GM23338 (cell line): Measurements from ENCODE around the gene DIAPH3. TPM values are rescaled to one million over a fixed set of nuclear protein-coding genes. Genes with fewer than 3 reads are reported as not detected.
A peak's percentile ranks its signal among the peaks of the same experiment; 100 is the strongest.

Experiments
- ATAC-seq: fragments of 200-7000 bp; cut with Tn5 transposase; 3 replicates; pipeline ENCODE4 v1.9.1; 2020
- DNase-seq: peaks from one replicate; pipeline ENCODE4 v3.0.0-alpha.2; 2015; ENCODE audit warnings: low spot score
- H2AFZ ChIP-seq: fragments of 200-600 bp; sonication (generic); 2 replicates; pipeline ENCODE4 v1.8.0; 2016; ENCODE audit warnings: antibody characterized with exemption, mild to moderate bottlenecking, moderate library complexity
- H3F3A ChIP-seq: fragments of 200-600 bp; sonication (generic); replicated peaks from 2 replicates; pipeline ENCODE4 v1.8.0; 2017; ENCODE audit warnings: antibody characterized with exemption, mixed run types, low read depth
- H3K27ac ChIP-seq: fragments of 200-600 bp; sonication (generic); 2 replicates; pipeline ENCODE4 v1.6.1; 2016; ENCODE audit warnings: low read depth
- H3K27me3 ChIP-seq: fragments of 200-600 bp; sonication (generic); 2 replicates; pipeline ENCODE4 v1.8.0; 2016; ENCODE audit warnings: mild to moderate bottlenecking, mixed run types, moderate library complexity; ENCODE audit not compliant: insufficient read depth
- H3K36me3 ChIP-seq: fragments of 200-600 bp; sonication (generic); 2 replicates; pipeline ENCODE4 v1.8.0; 2016; ENCODE audit warnings: mild to moderate bottlenecking; ENCODE audit not compliant: insufficient read depth
- H3K4me1 ChIP-seq: fragments of 200-600 bp; sonication (generic); 2 replicates; pipeline ENCODE4 v1.8.0; 2016; ENCODE audit warnings: mild to moderate bottlenecking, moderate library complexity; ENCODE audit not compliant: insufficient read depth
- H3K4me2 ChIP-seq: fragments of 200-600 bp; sonication (generic); 2 replicates; pipeline ENCODE4 v1.7.1; 2017; ENCODE audit warnings: mixed run types
- H3K4me3 ChIP-seq: fragments of 200-600 bp; sonication (generic); 2 replicates; pipeline ENCODE4 v1.6.1; 2016; ENCODE audit warnings: mixed run types
- H3K79me2 ChIP-seq: fragments of 200-600 bp; sonication (generic); replicated peaks from 2 replicates; pipeline ENCODE4 v1.8.0; 2017; ENCODE audit warnings: mild to moderate bottlenecking; ENCODE audit not compliant: insufficient read depth
- H3K9me2 ChIP-seq: fragments of 200-600 bp; sonication (generic); 2 replicates; pipeline ENCODE4 v1.8.0; 2017; ENCODE audit not compliant: insufficient read depth
- H4K20me1 ChIP-seq: fragments of 200-600 bp; sonication (generic); replicated peaks from 2 replicates; pipeline ENCODE4 v1.8.0; 2017; ENCODE audit warnings: mild to moderate bottlenecking; ENCODE audit not compliant: insufficient read depth
- H3K27ac Mint-ChIP-seq: 2 replicates; pipeline ENCODE4 v1.8.0; 2020; ENCODE audit warnings: inconsistent platforms, mild to moderate bottlenecking, moderate library complexity, mixed read lengths
- H3K27me3 Mint-ChIP-seq: 3 replicates; pipeline ENCODE4 v1.8.0; 2022; ENCODE audit warnings: low read depth, mild to moderate bottlenecking, moderate library complexity, mixed read lengths, inconsistent platforms; ENCODE audit not compliant: insufficient read depth, poor library complexity
- H3K36me3 Mint-ChIP-seq: 3 replicates; pipeline ENCODE4 v1.8.0; 2021; ENCODE audit warnings: low read depth, mild to moderate bottlenecking, inconsistent platforms, moderate library complexity, mixed read lengths
- H3K4me1 Mint-ChIP-seq: 3 replicates; pipeline ENCODE4 v1.8.0; 2020; ENCODE audit warnings: mild to moderate bottlenecking, inconsistent platforms, mixed read lengths
- H3K4me3 Mint-ChIP-seq: 3 replicates; pipeline ENCODE4 v1.8.0; 2021; ENCODE audit warnings: moderate library complexity, mild to moderate bottlenecking, inconsistent platforms, mixed read lengths
- H3K9me3 Mint-ChIP-seq: 3 replicates; pipeline ENCODE4 v1.8.0; 2020; ENCODE audit warnings: moderate library complexity, mild to moderate bottlenecking, inconsistent platforms, mixed read lengths
- CREB1 ChIP-seq: fragments of 250-450 bp; sonication (Bioruptor Pico); IDR thresholded peaks from 2 replicates; pipeline ENCODE4 v1.5.0; 2020; ENCODE audit warnings: low read depth, mild to moderate bottlenecking, moderate library complexity
- CTCF ChIP-seq, 2 experiments: fragments of 200-600 bp in 1 of 2; sonication (generic) in 1 of 2; conservative IDR thresholded peaks; 2 replicates each; pipeline versions ENCODE4 v1.5.1 to v1.6.1; 2016 to 2017; ENCODE audit warnings: antibody characterized with exemption in 2 of 2, low read depth in 2 of 2, mild to moderate bottlenecking in 2 of 2, moderate library complexity in 1 of 2
- ETS1 ChIP-seq: IDR thresholded peaks from 2 replicates; pipeline ENCODE4 v1.6.1; 2016; ENCODE audit warnings: antibody characterized with exemption
- EZH2 ChIP-seq: fragments of 200-600 bp; sonication (generic); IDR thresholded peaks from one replicate; pipeline ENCODE4 v1.8.0; 2017; ENCODE audit warnings: antibody characterized with exemption, mild to moderate bottlenecking, low read depth; ENCODE audit not compliant: unreplicated experiment
- JUNB ChIP-seq: IDR thresholded peaks from one replicate; pipeline ENCODE4 v1.6.1; 2016; ENCODE audit warnings: antibody characterized with exemption; ENCODE audit not compliant: unreplicated experiment
- POLR2AphosphoS5 ChIP-seq: IDR thresholded peaks from 2 replicates; pipeline ENCODE4 v1.6.1; 2016; ENCODE audit warnings: antibody characterized with exemption, low read depth
- STAT1 ChIP-seq: IDR thresholded peaks from one replicate; pipeline ENCODE4 v1.6.1; 2016; ENCODE audit warnings: antibody characterized with exemption; ENCODE audit not compliant: unreplicated experiment
- ZNF114 ChIP-seq: fragments of 250-450 bp; sonication (Bioruptor Pico); IDR thresholded peaks from 2 replicates; pipeline ENCODE4 v1.5.0; 2020; ENCODE audit warnings: mild to moderate bottlenecking, moderate library complexity
- ZNF331 ChIP-seq: fragments of 250-450 bp; sonication (Bioruptor Pico); IDR thresholded peaks from 2 replicates; pipeline ENCODE4 v1.5.0; 2020; ENCODE audit warnings: low read depth, mild to moderate bottlenecking, moderate library complexity
- ZNF462 ChIP-seq: fragments of 250-450 bp; sonication (Bioruptor Pico); IDR thresholded peaks from 2 replicates; pipeline ENCODE4 v1.5.0; 2020; ENCODE audit warnings: mild to moderate bottlenecking, moderate library complexity
- polyA plus RNA-seq: library from polyadenylated mRNA; unstranded; fragments of >200 nt; fragmentation: Nextera tagmentation; extraction: Ambion mirVana; gene quantifications from 2 replicates; pipeline ENCODE4 v1.2.1, GENCODE V29; 2016
- total RNA-seq: library from RNA; depleted of rRNA; stranded (reverse); fragments of >200 nt; shearing (Covaris generic); gene quantifications from 2 replicates; pipeline ENCODE4 v1.2.3, GENCODE V29; 2014

DIAPH3 gene
- total and polyA plus RNA-seq, 2 experiments from 2014 or later, result 23.4 to 30.2 TPM

GRCh38 chr13:60020288-60020687 lies 143.4 kb downstream of the DIAPH3 start (continued):
- TF ChIP-seq CTCF (conservative IDR thresholded peaks at IDR 0.05; ENCODE audit: low read depth in 2 of 2), result no peak
- no peak for TF ChIP-seq ZNF331 (CRISPR knock-in tag)
- TF ChIP-seq ZNF114 (CRISPR knock-in tag), result no peak
- TF ChIP-seq EZH2, result no peak

GRCh38 chr13:60019119-60019993 lies 144.4 kb downstream of the DIAPH3 start:
- H3K27ac Mint-ChIP-seq, result no peak overlapping the region
- Histone ChIP-seq H3K79me2 (0 out of 2 replicates have a peak, but pooled peaks cover 6% of the 10 kb centered on the region), H3K27ac (no peak overlapping the region), H3K4me2 (no peak overlapping the region), H3K4me3 (no peak overlapping the region), H3K4me1 (no peaks in the 10 kb centered on the region), H3K36me3 (no peaks in the 10 kb centered on the region), H3K9me2 (no peaks in the 10 kb centered on the region), H3K27me3 (no peaks in the 10 kb centered on the region), H2AFZ (no peak overlapping the region), H3F3A (no peaks in the 10 kb centered on the region), H4K20me1 (no peaks in the 10 kb centered on the region)
- H3K4me3 Mint-ChIP-seq, result no peak overlapping the region
- no peaks in the 10 kb centered on the region for H3K9me3 Mint-ChIP-seq
- peak; percentile 16 for DNase-seq
- no peaks in the 10 kb centered on the region for H3K27me3 Mint-ChIP-seq
- no peaks in the 10 kb centered on the region for H3K36me3 Mint-ChIP-seq
- H3K4me1 Mint-ChIP-seq, result no peaks in the 10 kb centered on the region
- ATAC-seq, result no peak
- TF ChIP-seq CREB1 (no peak), ZNF114 (CRISPR knock-in tag) (no peak), STAT1 (no peak), ETS1 (no peak), JUNB (no peak), CTCF (conservative IDR thresholded peaks at IDR 0.05; ENCODE audit: low read depth in 2 of 2) (no peak), ZNF462 (CRISPR knock-in tag) (no peak), POLR2AphosphoS5 (no peak), EZH2 (no peak)
